Left kidney (tissue), 2 donors: ENCODE measurements around the gene BSN. TPM values are rescaled to one million over a fixed set of nuclear protein-coding genes. Genes with fewer than 3 reads are reported as not detected.
"Not testable (repeated sequence)": the region's sequence is repeated elsewhere in the genome, so short reads cannot be mapped to it uniquely, and the experiment has no call there.

Experiments
- DNase-seq: peaks from one replicate; pipeline ENCODE4 v3.0.0-alpha.2; 2013
- polyA plus RNA-seq: library from polyadenylated mRNA; unstranded; fragments of 120-200 nt; gene quantifications from one replicate; pipeline ENCODE4 v1.2.1, GENCODE V29; 2013; ENCODE audit not compliant: insufficient read length

Gene BSN
- polyA plus RNA-seq, 1 donor: 1.7 TPM

DNA sequence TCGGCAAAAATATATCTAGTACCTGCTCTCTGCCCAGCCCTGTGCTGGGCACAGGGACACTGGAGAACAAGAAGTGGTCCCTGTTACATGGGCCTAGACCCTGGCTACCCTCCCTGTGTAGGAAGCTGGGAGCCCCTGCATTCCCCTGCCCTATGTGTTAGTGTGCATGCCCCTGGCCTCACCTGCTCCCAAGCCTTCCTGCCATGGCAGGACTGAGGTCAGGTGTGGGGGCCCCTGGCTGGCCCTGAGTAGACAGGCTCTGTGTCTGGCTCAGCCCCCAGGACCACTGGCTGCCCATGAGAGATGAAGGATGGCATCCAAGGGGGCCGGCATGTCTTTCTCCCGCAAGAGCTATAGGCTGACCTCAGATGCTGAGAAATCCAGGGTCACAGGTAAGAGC is 136.6 kb downstream of the BSN start:
- not testable (repeated sequence) for DNase-seq

DNA sequence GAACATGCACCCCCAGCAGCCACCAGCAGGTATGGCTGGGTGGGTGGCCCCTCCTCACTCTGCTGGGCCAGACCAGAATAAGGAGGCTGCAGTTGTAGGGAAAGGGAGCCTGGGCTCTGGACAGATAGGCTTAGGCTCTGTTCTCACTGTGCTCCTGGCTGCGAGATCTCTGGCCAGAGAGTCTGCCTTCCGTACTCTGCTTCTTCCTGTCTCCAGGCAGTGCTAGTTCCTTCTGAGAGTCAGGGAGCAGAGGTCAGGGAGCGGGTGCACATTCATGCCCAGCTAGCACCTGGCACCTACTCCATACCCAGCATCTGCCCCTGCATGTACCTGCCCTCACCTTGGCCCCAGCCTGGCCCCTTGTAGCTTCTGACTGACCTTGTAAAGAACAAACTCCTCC is 137.2 kb downstream of the BSN start:
- DNase-seq: not testable (repeated sequence)

DNA sequence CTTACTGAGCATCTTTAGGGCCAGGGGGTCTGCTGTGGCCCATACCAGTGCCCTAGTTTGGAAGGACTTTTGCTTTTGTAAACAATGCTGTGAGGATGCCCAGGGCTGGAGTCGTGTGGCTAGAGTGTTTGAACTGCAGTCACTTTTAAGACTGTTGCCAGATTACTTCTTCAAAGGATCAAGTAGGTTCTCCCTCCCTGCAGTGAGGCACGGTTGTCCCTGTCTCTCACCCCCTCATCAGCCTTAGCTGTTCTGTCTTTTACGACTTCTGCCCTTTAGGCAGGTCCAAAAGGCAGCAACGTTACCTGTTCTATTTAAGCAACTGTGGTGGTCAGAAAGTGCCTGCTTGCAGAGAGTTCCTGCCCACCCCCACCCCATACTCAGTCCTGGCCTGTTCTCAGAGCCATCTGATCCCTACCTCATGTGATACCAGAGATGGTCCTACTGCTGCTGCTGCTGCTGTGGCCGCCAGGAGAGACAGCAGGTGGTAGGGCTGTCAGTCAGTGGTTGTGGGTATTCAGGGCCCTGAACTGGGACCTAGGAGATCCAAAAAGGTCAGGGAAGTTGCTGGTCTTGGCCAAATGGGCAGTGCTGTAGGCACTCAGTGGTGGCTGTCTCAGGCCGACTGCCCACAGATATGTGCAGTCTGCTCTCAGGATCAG is 140.3 kb downstream of the BSN start:
- not testable (repeated sequence) for DNase-seq

GRCh38 chr3:49695350-49696015 is 141.2 kb downstream of the BSN start:
- DNase-seq: not testable (repeated sequence)

DNA sequence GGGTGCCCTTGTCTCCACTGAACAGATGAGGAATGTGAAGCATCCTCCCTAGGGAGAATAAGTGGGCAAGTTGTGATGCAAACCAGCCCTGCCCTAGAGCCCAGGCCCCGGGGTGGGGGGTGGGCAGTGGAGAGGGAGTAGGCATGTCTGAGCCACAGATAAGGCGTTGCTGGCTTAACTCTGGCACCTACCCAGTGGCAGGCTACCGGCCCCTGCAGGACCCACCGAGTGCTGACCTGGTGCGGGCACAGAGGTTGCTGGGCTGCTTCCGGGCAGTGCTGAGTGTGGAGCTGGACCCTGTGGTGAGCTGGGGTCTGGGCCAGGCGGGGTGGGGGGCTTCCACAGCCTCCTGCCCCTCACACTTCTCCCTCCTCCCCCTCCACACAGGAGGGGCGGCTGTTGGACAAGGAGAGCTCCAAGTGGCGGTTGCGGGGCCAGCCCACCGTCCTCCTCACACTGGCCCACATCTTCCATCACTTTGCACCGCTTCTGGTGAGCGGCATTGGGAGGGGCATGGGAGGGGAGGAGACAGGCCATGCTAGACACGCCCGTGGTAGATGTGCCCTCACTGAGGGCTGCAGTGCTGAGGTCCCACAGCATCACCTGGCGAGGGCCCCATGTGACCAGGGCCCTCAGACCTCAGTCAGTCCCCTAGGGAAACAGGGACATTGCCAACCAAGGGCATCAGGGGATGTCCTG is 145.2 kb downstream of the BSN start:
- no peak for DNase-seq

DNA sequence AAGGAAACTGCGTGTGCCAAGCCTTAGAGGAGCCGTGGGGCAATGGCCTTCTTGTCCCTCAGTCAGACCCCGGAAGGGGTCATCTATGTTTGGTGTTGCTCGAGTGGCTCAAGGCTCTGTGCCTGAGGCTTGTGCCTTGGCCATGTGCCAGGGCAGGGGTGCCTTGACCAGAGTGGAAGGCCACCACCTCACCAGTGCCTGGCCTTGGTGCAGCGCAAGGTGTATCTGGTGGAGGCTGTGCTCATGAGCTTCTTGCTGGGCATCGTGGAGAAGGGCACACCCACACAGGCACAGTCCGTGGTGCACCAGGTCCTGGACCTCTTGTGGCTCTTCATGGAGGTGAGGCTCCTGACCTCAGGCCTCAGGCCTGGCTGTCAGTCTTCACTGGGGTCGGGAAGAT is 145.7 kb downstream of the BSN start:
- no peak for DNase-seq

DNA sequence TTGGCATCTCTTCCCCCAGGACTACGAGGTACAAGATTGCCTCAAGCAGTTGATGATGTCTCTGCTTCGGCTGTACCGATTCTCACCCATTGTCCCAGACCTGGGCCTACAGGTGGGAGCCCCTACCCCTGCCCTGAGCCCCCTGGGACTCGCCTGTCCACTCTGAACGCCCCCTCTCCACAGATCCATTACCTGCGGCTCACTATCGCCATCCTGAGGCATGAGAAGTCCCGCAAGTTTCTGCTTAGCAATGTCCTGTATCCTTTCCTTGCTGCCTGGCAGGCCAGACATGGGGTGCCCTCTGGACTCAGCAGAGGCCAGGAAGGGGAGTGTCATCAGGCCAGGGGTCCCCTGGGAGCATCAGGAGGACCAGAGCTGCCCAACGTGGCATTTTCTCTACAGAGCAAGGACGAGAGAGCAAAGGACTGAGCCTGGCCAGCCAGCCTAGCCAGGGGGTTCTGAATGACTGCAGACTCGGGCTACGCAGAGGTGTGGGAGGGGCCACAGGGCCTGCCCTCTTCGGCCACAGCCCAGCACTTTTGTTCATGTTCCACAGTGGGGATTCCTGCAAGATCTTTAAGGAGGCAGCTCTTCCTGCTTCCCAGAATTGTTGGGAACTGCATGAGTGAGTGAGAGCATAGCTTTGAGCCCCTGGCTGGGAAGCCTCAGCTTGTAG is 146.3 kb downstream of the BSN start:
- DNase-seq: no peak

DNA sequence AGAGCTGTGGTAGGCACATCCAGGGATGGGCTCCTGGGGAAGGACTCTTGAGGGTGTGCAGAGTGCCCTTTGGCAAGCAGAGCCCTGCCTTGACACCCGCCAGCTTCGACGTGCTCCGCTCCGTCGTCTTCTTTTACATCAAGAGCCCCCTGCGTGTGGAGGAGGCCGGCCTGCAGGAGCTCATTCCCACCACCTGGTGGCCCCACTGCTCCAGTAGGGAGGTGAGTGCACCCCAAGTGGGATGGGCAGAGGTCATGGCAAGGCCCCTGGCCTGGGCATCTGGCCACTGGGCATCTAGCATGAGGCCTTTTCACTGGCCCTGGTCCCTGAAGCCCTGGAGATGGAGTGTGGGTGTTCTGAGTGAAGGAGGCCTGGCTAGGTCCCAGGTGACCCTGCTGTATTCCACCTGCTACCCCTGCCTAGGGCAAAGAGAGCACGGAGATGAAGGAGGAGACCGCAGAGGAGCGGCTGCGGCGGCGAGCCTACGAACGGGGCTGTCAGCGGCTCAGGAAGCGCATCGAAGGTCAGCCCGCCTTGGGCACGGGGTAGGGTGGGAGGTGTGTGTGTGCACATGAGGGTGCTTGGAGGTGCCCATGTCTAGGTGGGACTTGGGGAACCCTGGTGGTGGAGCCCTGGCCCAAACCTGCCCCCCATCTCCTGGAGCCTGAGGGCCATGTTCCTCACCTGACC is 147.3 kb downstream of the BSN start:
- DNase-seq: no peak

DNA sequence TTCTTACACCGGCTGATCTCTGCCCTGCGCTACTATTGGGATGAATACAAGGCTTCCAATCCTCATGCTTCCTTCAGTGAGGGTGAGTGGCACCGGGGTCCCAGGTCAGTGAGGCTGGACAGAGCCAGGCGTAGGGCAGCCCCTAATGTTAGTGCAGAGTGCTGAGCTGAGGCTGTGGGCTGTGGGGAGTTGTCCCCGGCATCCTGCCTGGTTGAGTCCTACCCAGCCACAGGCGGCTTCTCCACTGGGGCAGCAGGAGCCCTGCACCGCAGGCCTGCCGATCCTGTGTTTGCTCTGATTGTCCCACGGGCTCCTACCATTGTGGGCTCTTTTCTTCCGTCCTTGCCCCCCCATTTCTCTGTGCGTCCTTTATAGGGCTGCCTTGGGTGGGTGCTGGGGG is 148.4 kb downstream of the BSN start:
- DNase-seq: no peak

DNA sequence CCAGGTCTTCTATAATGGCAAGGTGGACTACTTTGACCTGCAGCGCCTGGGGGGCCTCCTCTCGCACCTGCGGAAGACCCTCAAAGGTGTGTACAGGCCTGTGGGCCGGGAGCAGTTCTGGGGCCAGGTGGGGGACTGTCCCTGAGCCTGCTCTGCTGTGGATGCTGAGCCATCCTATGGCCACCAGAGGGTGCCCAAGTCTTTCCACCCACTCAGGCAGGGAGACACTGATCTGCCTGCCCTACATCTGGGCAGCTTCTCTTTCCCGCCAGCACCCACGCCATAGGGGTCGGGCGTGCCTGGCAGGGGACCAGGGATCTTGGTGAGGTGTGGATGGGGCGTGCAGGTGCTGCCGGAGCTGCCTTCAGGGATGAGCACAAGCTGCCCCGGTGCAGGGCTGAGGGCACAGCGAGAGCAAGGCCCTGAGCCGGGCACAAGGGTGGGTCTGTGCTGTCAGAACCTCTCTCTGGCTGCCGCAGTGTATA is 149.2 kb downstream of the BSN start:
- peak; percentile 50 for DNase-seq

- DNase-seq: no peak
Measured at GRCh38 chr3:49703956-49704355, 149.7 kb downstream of the BSN start.

DNA sequence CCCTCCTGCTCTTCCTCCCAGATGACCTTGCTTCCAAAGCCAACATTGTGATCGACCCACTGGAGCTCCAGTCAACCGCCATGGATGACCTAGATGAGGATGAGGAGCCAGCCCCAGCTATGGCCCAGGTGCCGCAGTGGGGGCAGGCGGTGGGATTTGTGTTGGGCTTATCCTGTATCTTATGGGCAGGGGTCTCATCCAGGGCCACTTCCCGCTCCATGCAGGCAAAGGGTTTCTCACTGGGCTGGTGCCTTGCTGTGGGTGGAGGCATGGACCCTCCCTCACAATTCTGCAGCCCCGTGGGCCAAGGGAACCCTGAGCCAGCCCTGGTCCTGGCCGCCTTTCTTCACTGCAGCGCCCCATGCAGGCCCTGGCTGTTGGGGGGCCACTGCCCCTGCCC is 150.4 kb downstream of the BSN start:
- no peak for DNase-seq

DNA sequence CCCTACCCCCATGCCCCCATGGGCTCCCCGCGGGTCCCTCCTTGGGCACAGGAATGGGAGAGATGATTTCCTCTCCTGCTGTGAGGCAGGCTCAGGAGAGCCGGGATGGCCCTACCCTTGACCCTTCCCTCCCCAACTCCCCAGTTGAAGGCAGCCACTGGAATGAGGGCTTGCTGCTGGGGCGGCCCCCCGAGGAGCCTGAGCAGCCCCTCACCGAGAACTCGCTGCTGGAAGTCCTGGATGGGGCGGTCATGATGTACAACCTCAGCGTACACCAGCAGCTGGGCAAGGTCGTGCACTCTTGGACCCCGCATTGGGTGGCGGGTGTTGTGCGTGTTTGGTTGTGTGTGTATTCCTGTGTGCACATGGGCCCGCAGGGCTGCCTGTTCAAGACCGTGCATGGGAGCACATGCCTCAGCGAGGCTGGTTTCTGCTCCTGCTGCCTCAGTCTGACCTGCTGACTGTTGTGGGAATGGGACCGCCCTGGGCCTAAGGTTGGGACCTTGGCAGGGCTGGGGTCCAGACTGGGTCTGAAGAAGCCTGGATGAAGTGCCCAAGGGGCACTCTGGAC is 151.2 kb downstream of the BSN start:
- DNase-seq: no peak

DNA sequence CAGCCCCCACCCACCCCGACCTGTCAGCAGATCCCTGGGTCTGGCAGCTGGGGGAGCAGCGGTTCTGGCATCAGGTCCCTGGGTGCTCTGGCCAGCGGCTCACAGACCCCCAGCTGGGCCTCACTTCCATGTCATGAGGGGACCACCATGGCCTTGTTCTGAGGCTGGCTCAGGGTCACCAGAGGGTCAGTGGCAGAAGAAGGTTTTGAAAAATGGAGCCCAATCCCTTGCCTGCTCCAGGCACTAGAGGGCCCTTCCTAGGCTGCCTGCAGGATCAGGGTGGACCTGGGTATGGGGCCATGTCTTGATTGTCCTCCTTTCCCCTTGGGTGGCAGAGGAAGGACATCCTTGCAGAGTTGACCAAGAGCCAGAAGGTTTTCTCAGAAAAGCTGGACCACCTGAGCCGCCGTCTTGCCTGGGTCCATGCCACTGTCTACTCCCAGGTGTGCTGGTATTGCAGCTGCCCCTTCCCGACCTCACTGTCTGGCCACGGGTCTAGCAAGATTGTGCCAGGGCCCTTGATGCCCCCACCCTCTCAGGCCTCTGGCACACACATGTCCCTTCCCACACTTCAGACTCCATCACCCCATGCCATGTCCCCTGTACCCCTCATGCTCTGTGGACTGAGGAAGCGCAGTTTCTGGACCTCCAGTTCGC is 152.3 kb downstream of the BSN start:
- DNase-seq: no peak

DNA sequence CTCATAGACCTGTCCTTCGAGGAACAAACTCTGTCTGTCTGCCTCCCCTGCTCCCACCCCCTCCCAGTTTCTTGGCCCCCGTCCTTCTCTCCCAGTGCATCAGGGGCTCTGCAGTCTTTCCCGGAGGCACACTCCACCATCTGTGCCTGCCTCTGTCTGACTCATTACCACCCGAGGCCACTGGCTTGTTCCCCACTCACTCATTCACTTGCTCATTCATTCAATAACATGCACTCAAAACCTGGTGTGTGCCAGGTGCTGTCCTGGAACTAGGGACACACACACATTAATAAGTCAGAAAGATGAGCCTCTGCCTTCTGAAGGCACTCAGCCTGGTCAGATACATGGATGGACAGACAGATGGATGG is 152.8 kb downstream of the BSN start:
- no peak for DNase-seq

GRCh38 chr3:49709852-49710251 is 155.6 kb downstream of the BSN start:
- no peak for DNase-seq

DNA sequence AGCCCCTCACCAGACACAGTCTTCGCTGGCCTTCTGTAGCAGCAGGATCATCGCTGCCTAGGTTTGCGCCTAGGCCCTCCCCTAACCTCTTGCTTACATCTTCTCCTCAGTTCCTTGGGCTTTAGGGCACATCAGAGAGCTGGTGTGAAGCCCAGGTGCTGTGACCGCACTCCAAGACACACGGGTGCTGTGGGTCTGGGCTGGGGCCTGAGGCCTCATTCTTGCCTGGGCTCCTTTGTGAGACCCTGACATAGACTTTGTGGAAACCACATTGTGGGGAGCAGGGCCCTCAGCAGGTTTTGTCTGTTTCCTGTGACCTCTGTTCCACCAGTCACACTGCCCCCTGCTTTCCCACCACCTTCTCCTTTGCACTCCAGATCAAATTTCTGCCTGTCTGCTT is 157.2 kb downstream of the BSN start:
- no peak for DNase-seq

- DNase-seq: no peak
Measured at GRCh38 chr3:49712166-49712565, 157.9 kb downstream of the BSN start.

GRCh38 chr3:49712631-49713317 is 158.5 kb downstream of the BSN start:
- DNase-seq: no peak

DNA sequence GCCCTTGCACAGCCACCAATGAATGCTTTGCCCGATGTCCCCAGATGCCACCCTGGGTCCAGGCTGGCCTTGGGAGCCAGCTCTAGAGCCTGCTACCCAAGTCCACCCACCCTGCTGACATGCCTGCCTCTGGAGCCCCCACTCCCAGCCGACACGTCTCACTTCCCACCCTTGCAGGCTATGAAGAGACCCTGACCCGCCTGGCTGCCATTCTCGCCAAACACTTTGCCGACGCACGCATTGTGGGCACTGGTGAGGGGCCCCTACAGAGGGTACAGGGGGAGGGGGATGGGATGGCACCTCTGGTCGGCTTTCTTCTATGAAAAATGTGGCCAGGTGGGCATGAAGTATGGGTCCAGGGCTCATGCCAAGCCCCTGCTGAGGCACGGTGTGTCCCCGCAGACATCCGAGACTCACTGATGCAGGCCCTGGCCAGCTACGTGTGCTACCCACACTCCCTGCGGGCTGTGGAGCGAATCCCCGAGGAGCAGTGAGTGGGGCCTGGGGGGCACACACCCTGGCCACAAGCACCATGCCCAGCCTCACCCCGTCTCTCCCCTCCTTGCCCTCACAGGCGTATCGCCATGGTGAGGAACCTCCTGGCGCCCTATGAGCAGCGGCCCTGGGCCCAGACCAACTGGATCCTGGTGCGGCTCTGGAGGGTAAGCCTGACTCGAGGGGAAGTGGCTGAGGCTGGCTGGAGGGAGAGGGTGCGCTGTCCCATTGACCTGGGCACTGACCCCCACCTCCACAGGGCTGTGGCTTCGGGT is 159.2 kb downstream of the BSN start:
- DNase-seq: no peak
